ENCODE data around the gene GNPTAB.
A peak's percentile ranks its signal among the peaks of the same experiment; 100 is the strongest.
"Not testable (repeated sequence)": the region's sequence is repeated elsewhere in the genome, so short reads cannot be mapped to it uniquely, and the experiment has no call there.

The GNPTAB gene
- 80.0 to 135 reads per million in 2 experiments for total RNA-seq

GRCh38 chr12:101830367-101831325 lies at the start of gene GNPTAB:
Gene GNPTAB, minus strand, starts transcription at chr12:101830959. Its CDS starts 284 bp downstream, at chr12:101830675.
- DNase-seq (ENCODE audit: low read depth) = peak; percentile 94

GRCh38 chr12:101878243-101878821 lies 47.6 kb upstream of the GNPTAB start:
- DNase-seq (ENCODE audit: low read depth) = no peak

- DNase-seq (ENCODE audit: low read depth) = no peak
These were observed 47.1 kb upstream of the GNPTAB start for GRCh38 chr12:101877806-101878242.

GRCh38 chr12:101876861-101877805 lies 46.4 kb upstream of the GNPTAB start, which contains the start of gene DRAM1:
Gene DRAM1, plus strand, starts transcription at chr12:101877580. Its CDS starts 210 bp downstream, at chr12:101877790.
- DNase-seq (ENCODE audit: low read depth) = peak; percentile 33

- no peak for DNase-seq (ENCODE audit: low read depth)
These were observed 45.6 kb upstream of the GNPTAB start for GRCh38 chr12:101876322-101876860.

- no peak for DNase-seq (ENCODE audit: low read depth)
These were observed 44.4 kb upstream of the GNPTAB start for GRCh38 chr12:101875162-101875561.

- DNase-seq (ENCODE audit: low read depth) = no peak
These were observed 40.2 kb upstream of the GNPTAB start for GRCh38 chr12:101870925-101871324.

- DNase-seq (ENCODE audit: low read depth) = not testable (repeated sequence)
These were observed 36.9 kb upstream of the GNPTAB start for GRCh38 chr12:101867619-101868018.

- no peak for DNase-seq (ENCODE audit: low read depth)
These were observed 36.0 kb upstream of the GNPTAB start for GRCh38 chr12:101866615-101867373.

- no peak for DNase-seq (ENCODE audit: low read depth)
These were observed 33.2 kb upstream of the GNPTAB start for GRCh38 chr12:101863981-101864380.

GRCh38 chr12:101862245-101862644 lies 31.5 kb upstream of the GNPTAB start:
- no peak for DNase-seq (ENCODE audit: low read depth)

GRCh38 chr12:101861688-101862087 lies 30.9 kb upstream of the GNPTAB start:
- not testable (repeated sequence) for DNase-seq (ENCODE audit: low read depth)

- DNase-seq (ENCODE audit: low read depth) = no peak
These were observed 29.2 kb upstream of the GNPTAB start for GRCh38 chr12:101859664-101860607.

GRCh38 chr12:101858361-101858760 lies 27.6 kb upstream of the GNPTAB start:
- no peak for DNase-seq (ENCODE audit: low read depth)

- no peak for DNase-seq (ENCODE audit: low read depth)
These were observed 26.3 kb upstream of the GNPTAB start for GRCh38 chr12:101857043-101857558.

- not testable (repeated sequence) for DNase-seq (ENCODE audit: low read depth)
These were observed 25.9 kb upstream of the GNPTAB start for GRCh38 chr12:101856614-101857013.

- DNase-seq (ENCODE audit: low read depth) = no peak
These were observed 25.2 kb upstream of the GNPTAB start for GRCh38 chr12:101855976-101856375.

GRCh38 chr12:101855364-101855884 lies 24.7 kb upstream of the GNPTAB start:
- DNase-seq (ENCODE audit: low read depth) = no peak

GRCh38 chr12:101854747-101855146 lies 24.0 kb upstream of the GNPTAB start:
- no peak for DNase-seq (ENCODE audit: low read depth)
